Ammon's horn (tissue), 1 donor: ENCODE measurements around the gene ZNF318.
"Not testable (repeated sequence)": the region's sequence is repeated elsewhere in the genome, so short reads cannot be mapped to it uniquely, and the experiment has no call there.

Source experiments
- DNase-seq: peaks from one replicate; pipeline ENCODE4 v3.0.0-alpha.2; 2016; ENCODE audit warnings: low spot score

Gene ZNF318, protein sequence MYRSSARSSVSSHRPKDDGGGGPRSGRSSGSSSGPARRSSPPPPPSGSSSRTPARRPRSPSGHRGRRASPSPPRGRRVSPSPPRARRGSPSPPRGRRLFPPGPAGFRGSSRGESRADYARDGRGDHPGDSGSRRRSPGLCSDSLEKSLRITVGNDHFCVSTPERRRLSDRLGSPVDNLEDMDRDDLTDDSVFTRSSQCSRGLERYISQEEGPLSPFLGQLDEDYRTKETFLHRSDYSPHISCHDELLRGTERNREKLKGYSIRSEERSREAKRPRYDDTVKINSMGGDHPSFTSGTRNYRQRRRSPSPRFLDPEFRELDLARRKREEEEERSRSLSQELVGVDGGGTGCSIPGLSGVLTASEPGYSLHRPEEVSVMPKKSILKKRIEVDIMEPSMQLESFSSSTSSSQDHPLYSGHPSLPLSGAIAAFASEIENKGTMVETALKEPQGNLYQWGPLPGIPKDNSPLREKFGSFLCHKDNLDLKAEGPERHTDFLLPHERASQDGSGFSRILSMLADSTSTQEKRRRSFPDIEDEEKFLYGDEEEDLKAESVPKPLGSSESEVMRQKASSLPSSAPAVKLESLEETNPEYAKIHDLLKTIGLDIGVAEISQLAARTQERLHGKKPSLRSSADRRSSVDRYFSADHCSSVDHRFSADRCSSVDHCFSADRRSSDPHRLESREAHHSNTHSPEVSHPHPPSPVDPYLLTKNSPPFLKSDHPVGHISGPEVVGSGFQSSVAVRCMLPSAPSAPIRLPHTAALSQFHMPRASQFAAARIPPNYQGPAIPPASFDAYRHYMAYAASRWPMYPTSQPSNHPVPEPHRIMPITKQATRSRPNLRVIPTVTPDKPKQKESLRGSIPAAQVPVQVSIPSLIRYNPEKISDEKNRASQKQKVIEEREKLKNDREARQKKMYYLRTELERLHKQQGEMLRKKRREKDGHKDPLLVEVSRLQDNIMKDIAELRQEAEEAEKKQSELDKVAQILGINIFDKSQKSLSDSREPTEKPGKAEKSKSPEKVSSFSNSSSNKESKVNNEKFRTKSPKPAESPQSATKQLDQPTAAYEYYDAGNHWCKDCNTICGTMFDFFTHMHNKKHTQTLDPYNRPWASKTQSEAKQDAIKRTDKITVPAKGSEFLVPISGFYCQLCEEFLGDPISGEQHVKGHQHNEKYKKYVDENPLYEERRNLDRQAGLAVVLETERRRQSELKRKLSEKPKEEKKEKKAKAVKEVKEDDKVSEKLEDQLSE (N-terminal part only)

GRCh38 chr6:43369174-43370002 lies at the start of gene ZNF318:
Gene ZNF318 (minus strand): TSS chr6:43369647. CDS start chr6:43369365, 282 bp downstream.
- peak; percentile 97 for DNase-seq

DNA sequence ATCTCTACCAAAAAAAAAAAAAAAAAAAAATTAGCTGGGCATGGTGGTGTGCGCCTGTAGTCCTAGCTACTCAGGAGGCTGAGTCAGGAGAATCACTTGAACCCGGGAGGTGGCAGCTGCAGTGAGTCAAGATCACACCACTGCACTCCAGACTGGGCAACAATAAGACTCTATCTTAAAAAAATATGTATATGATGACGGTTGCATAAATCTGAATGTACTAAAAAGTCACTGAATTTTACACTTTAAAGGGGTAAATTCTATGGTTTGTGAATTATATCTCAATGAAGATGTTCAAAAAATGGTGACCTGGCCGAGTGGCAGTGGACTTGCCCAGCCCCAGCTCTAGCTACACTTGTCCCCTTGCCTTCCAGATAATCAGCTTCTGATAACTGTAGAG lies 47.5 kb upstream of the ZNF318 start:
- no peak for DNase-seq

DNA sequence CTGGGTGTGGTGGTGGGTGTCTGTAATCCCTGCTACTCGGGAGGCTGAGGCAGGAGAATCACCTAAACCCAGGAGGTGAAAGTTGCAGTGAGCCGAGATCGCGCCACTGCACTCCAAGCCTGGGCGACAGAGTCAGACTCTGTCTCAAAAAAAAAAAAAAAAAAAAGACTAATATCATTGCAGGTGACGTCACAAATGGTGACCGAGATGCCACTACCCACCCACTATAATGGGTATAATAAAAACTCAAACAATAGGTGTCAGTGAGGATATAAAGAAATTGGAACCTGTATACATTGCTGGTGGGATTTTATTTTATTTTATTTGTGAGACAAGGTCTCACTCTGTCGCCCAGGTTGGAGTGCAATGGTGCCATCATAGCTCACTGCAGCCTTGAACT lies 45.8 kb upstream of the ZNF318 start:
- DNase-seq, result not testable (repeated sequence)

- no peak for DNase-seq
Measured at GRCh38 chr6:43413002-43413401, 43.6 kb upstream of the ZNF318 start.

DNA sequence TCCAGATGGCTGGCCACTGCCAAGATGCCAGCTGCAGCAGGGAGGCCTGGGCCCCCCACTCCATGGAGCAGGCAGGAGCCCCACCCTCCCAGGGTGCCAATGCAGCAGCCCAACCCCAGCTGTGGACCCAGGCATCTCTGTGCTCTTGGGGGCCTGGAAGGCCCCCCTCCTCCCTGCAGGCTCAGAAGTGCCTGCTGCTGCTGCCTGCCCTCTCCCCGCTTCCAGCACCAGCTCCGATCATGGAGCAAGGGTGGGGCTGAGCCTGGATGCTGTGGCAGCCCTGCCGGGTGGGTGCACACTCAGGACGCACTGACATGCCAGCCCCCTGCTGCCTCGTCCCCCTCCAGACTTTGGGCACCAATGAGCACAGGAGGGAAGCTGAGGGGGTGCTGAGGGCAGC lies 43.1 kb upstream of the ZNF318 start:
- DNase-seq, result no peak

- not testable (repeated sequence) for DNase-seq
Measured at GRCh38 chr6:43410776-43411175, 41.3 kb upstream of the ZNF318 start.

DNA sequence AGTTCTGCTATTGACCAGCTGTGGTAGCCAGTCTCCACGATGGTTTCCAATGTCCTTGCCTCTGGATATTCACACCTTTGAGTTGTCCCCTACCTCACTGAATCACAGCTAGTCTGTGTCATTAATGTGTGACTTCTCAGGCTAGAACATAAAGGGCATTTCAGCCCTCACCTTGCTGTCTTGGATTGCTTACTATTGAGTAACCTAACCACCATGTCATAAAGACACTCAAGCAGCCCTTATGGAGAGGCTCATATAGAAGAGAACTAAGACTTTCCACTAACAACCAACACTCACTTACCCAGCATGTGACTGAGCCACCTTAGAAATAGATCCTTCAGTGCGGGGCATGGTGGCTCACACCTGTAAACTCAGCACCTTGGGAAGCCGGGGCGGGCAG lies 38.8 kb upstream of the ZNF318 start:
- no peak for DNase-seq

- DNase-seq, result no peak
Measured at GRCh38 chr6:43407296-43407695, 37.8 kb upstream of the ZNF318 start.

GRCh38 chr6:43405354-43405753 lies 35.9 kb upstream of the ZNF318 start:
- DNase-seq, result no peak

DNA sequence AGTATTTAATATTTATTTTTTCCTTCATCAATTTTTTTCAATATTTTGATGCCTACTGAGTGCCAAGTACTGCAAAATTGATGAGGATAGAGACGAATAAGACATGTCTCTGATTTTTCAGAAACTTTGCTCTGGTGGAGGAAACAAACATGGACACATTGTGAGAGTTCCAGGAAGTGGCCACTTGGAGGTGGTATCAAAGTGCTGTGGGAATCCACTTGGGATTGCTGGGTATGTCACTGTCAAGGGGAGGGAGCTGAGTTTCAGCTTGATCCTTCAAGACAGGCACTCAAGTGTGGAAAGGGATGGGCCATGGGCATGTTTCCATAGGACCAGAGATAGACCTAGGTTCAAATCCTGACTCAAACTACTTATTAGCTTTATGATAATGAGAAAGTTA lies 33.4 kb upstream of the ZNF318 start:
- no peak for DNase-seq

DNA sequence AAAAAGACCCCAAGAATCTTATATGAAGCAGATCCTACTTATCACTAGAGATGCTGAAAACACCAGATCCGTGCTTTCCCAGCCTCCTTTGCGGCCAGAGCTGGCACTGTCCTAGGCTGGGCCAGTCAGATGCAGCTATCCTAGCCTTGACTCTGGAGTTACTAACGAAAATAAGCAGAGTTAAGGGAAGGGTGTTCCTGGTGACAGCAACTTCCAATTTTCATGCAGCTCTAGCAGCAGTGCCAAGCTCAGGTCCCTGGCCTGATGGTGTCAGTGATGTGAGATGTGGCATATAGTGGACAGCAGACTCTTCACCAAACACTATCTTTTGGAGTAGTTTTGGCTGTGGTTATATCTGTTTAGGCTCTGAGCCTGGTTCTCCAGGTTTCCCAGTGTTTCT lies 32.3 kb upstream of the ZNF318 start:
- DNase-seq, result no peak

DNA sequence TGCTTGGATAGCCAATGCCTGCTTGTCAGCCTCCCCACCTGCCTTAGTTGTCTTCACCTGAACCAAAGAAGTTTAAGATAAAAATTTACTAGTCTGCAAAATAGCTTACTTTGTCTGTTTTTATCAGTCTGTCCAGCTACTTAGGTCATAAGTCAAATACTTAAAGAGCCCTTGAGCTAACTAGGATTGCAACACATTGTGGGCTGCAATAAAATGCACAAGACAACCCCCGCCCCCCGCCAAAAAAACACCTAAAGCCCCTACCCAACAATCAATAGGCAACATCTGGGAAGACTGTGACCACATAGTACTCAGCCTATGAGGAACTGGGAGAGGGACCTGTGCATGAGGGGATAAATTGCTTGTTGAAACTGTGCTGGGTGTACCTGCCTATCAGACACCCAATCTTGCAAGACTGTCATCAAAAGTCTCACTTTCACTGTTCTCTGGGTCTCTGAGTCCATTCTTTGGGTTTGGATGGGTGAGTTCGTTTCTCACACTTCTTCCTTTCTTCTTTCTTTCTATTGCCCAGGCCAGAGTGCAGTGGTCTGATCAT lies 30.6 kb upstream of the ZNF318 start:
- no peak for DNase-seq

- DNase-seq, result no peak
Measured at GRCh38 chr6:43396408-43397149, 27.1 kb upstream of the ZNF318 start.

DNA sequence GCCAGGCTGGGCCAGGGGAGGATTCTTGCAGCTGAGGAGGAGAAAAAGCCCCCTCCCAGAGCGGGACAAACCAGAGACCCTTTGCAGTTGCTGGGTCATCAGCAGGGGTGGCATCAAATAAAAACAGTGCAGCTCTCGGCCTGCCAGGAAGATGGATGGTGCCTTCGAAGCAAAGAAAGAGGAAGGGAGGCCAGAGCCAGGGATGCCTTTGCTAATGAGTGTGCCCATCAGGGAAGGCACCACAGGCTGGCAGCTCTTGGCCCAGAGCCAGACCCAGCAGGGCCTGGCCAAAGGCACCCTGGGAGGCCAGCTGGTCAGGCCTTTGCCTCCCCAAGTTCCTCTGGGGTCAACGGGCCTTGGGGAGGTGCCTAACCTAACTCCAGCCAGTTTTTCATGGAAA lies 26.3 kb upstream of the ZNF318 start:
- peak; percentile 11 for DNase-seq

DNA sequence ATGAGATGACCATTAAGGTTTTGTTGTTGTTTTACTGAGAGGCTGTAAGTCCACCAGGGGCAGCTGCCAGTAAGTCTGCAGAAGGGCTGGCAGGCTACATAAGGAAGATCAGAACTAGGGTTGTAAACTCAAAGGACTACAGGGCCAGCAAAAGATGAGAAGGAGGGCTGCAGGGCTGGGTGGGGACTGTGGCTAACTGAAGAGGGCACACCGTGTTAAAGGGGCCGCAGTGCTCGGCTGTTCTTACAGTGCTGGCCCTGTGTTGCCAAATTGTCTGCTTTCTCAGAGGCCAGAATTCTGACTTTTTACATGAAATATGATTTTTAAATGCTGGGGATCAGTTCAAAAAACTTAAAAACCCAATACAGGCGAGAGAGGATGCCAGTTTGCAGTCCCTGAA lies 25.5 kb upstream of the ZNF318 start:
- no peak for DNase-seq

DNA sequence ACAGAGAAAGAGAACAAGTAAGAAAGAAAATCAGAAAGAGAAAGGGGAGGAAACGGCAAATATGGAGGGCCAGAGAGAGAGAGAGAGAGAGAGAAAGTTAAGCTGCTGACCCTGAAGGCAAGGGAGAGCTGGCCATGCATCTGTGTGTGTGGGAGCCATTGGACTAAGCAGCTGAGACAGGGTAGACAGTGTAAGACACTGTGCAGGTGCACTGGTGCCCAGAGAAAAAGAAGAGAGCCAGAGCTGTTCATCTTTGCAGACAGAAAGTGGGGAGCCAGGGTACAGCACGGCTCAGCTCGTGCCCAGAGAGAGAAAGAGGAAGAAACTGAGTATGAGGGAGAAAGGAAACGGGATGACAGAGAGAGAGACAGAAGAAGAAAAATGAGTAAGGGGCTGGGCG lies 24.2 kb upstream of the ZNF318 start:
- no peak for DNase-seq

DNA sequence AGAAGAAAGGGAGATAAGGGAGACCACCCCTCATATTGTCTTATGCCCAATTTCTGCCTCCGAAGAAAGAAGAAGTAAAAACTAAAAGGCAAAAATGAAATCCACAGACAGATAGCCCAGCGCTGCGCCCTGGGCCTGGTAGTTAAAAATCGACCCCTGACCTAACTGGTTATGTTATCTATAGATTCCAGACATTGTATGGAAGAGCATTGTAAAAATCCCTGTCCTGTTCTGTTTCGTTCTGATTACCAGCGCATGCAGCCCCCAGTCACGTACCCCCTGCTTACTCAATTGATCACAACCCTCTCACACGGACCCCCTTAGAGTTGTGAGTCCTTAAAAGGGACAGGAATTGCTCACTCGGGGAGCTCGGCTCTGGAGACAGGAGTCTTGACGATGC lies 23.7 kb upstream of the ZNF318 start:
- DNase-seq, result not testable (repeated sequence)

- no peak for DNase-seq
Measured at GRCh38 chr6:43391440-43392031, 22.1 kb upstream of the ZNF318 start.

GRCh38 chr6:43390753-43391439 lies 21.4 kb upstream of the ZNF318 start:
- not testable (repeated sequence) for DNase-seq
